Neural cell (in vitro differentiated cells): ENCODE measurements around the gene KRTAP5-4. TPM values are rescaled to one million over a fixed set of nuclear protein-coding genes. Genes with fewer than 3 reads are reported as not detected.

ENCODE experiments used
- H2AFZ ChIP-seq: fragments of 200-600, 300-800 bp; sonication (generic), shearing (Covaris generic); 2 replicates; pipeline ENCODE4 v1.6.0; 2014; ENCODE audit warnings: low read depth, mild to moderate bottlenecking, antibody characterized with exemption, low read length, moderate library complexity
- H3F3A ChIP-seq: fragments of 200-600 bp; shearing (Covaris generic); 2 replicates; pipeline ENCODE4 v1.6.1; 2016; ENCODE audit warnings: mild to moderate bottlenecking, moderate library complexity, mixed read lengths, antibody characterized with exemption, low read length; ENCODE audit not compliant: insufficient read depth, poor library complexity, severe bottlenecking
- H3K27ac ChIP-seq: fragments of 200-600, 300-800 bp; sonication (generic), shearing (Covaris generic); 2 replicates; pipeline ENCODE4 v1.5.1; 2014; ENCODE audit warnings: mild to moderate bottlenecking, low read length, moderate library complexity
- H3K27me3 ChIP-seq: fragments of 300-800, 200-600 bp; sonication (generic), shearing (Covaris generic); 2 replicates; pipeline ENCODE4 v1.6.0; 2014; ENCODE audit warnings: mild to moderate bottlenecking, low read depth, low read length, moderate library complexity; ENCODE audit not compliant: insufficient read depth
- H3K36me3 ChIP-seq: fragments of 300-800, 200-600 bp; sonication (generic), shearing (Covaris generic); 2 replicates; pipeline ENCODE4 v1.5.1; 2014; ENCODE audit warnings: mild to moderate bottlenecking, antibody characterized with exemption, low read length, moderate library complexity; ENCODE audit not compliant: insufficient read depth
- H3K4me2 ChIP-seq: fragments of 300-800, 200-600 bp; sonication (generic), shearing (Covaris generic); 2 replicates; pipeline ENCODE4 v1.6.0; 2014; ENCODE audit warnings: mild to moderate bottlenecking, low read length
- H3K4me3 ChIP-seq: fragments of 300-800, 200-600 bp; sonication (generic), shearing (Covaris generic); 2 replicates; pipeline ENCODE4 v1.5.1; 2014; ENCODE audit warnings: mild to moderate bottlenecking, low read length, moderate library complexity
- H3K79me2 ChIP-seq: fragments of 200-600 bp; shearing (Covaris generic); replicated peaks from 2 replicates; pipeline ENCODE4 v1.6.0; 2014; ENCODE audit warnings: mild to moderate bottlenecking, low read length, moderate library complexity; ENCODE audit not compliant: insufficient read depth
- H3K9ac ChIP-seq: fragments of 300-800, 200-600 bp; sonication (generic), shearing (Covaris generic); 2 replicates; pipeline ENCODE4 v1.6.1; 2016; ENCODE audit warnings: mild to moderate bottlenecking, low read length, mixed read lengths
- H3K9me2 ChIP-seq: fragments of 200-600 bp; shearing (Covaris generic); 2 replicates; pipeline ENCODE4 v1.6.1; 2016; ENCODE audit warnings: mild to moderate bottlenecking, low read length, mixed read lengths; ENCODE audit not compliant: insufficient read depth
- H3K9me3 ChIP-seq: fragments of 200-600, 300-800 bp; sonication (generic), shearing (Covaris generic); 2 replicates; pipeline ENCODE4 v1.6.1; 2016; ENCODE audit warnings: mild to moderate bottlenecking, mixed run types, low read length, moderate library complexity, mixed read lengths
- H4K20me1 ChIP-seq: fragments of 200-600 bp; shearing (Covaris generic); 2 replicates; pipeline ENCODE4 v1.6.1; 2016; ENCODE audit warnings: mild to moderate bottlenecking, mixed run types; ENCODE audit not compliant: insufficient read depth
- EP300 ChIP-seq: fragments of 450-650 bp; conservative IDR thresholded peaks from 2 replicates; pipeline ENCODE4 v1.6.1; 2014; ENCODE audit warnings: antibody characterized with exemption, mild to moderate bottlenecking, moderate library complexity; ENCODE audit not compliant: poor library complexity, severe bottlenecking
- EZH2 ChIP-seq: fragments of 200-600, 300-800 bp; shearing (Covaris generic), sonication (generic); IDR thresholded peaks from 2 replicates; pipeline ENCODE4 v1.6.1; 2014; ENCODE audit warnings: antibody characterized with exemption, low read length, borderline replicate concordance, mild to moderate bottlenecking; ENCODE audit not compliant: insufficient read depth, poor library complexity, severe bottlenecking
- MXI1 ChIP-seq: fragments of 450-650 bp; conservative IDR thresholded peaks from 2 replicates; pipeline ENCODE4 v1.6.1; 2014; ENCODE audit warnings: antibody characterized with exemption, mild to moderate bottlenecking; ENCODE audit not compliant: poor library complexity, severe bottlenecking
- POLR2AphosphoS5 ChIP-seq: IDR thresholded peaks from 2 replicates; pipeline ENCODE4 v1.6.1; 2012
- RAD21 ChIP-seq: fragments of 450-650 bp; conservative IDR thresholded peaks from 2 replicates; pipeline ENCODE4 v1.6.1; 2014; ENCODE audit warnings: antibody characterized with exemption, mild to moderate bottlenecking, moderate library complexity
- SMC3 ChIP-seq: fragments of 450-650 bp; conservative IDR thresholded peaks from 2 replicates; pipeline ENCODE4 v1.6.1; 2014; ENCODE audit warnings: antibody characterized with exemption, mild to moderate bottlenecking, moderate library complexity; ENCODE audit not compliant: poor library complexity
- TAF1 ChIP-seq: IDR thresholded peaks from 2 replicates; pipeline ENCODE4 v1.6.1; 2012; ENCODE audit warnings: low read depth
- polyA plus RNA-seq: library from polyadenylated mRNA; depleted of rRNA; stranded (reverse); fragments of >200 nt; gene quantifications from 2 replicates; pipeline ENCODE4 v1.2.3, GENCODE V29; 2014
- TF ChIP-seq, protein P1 (sequence below): fragments of 450-650 bp; IDR thresholded peaks from 2 replicates; pipeline ENCODE4 v1.5.1; 2014; ENCODE audit warnings: antibody characterized with exemption, mild to moderate bottlenecking, moderate library complexity; ENCODE audit not compliant: poor library complexity, severe bottlenecking
- TF ChIP-seq, protein P2 (sequence below): IDR thresholded peaks from 2 replicates; pipeline ENCODE4 v1.6.1; 2012; ENCODE audit warnings: borderline replicate concordance

KRTAP5-4 gene
- polyA plus RNA-seq, 1 donor from 2014 or later = not detected

DNA sequence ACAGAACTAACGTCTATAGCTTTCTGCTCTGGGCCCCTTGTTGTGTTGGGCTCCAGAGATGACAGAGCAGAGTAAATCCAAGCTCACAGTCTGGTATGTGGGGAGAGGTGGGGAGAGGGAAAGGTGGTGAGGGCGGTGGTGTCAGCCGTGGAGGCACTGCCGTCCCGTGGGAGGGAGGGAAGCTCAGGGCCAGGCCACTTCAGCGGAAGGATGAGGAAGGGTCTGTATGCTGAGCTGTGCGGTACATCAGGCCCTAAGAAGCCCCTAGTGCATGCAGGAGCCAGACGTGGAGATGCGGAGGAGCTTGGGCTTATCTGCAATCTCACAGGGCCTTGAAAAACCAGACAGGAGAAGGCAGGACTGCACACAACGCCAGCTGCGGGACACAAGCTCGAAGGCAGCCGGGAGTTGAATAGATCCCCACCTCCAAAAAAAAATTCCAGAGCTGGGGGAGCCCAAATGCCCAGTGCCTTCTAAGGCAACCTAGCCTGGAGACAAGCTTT is 9.2 kb upstream of the KRTAP5-4 start:
- Histone ChIP-seq H3K27me3 (no peaks in the 10 kb centered on the region), H4K20me1 (no peaks in the 10 kb centered on the region), H3K27ac (no peak overlapping the region), H3K4me2 (no peak overlapping the region), H3K79me2 (no peaks in the 10 kb centered on the region), H3K9me3 (no peaks in the 10 kb centered on the region), H3K4me3 (no peak overlapping the region), H2AFZ (no peak overlapping the region), H3F3A (no peaks in the 10 kb centered on the region), H3K9me2 (no peaks in the 10 kb centered on the region), H3K36me3 (no peaks in the 10 kb centered on the region), H3K9ac (no peak overlapping the region)
- no peak for TF ChIP-seq TAF1
- no peak for TF ChIP-seq RAD21
- no peak for TF ChIP-seq SMC3
- TF ChIP-seq, protein P1, sequence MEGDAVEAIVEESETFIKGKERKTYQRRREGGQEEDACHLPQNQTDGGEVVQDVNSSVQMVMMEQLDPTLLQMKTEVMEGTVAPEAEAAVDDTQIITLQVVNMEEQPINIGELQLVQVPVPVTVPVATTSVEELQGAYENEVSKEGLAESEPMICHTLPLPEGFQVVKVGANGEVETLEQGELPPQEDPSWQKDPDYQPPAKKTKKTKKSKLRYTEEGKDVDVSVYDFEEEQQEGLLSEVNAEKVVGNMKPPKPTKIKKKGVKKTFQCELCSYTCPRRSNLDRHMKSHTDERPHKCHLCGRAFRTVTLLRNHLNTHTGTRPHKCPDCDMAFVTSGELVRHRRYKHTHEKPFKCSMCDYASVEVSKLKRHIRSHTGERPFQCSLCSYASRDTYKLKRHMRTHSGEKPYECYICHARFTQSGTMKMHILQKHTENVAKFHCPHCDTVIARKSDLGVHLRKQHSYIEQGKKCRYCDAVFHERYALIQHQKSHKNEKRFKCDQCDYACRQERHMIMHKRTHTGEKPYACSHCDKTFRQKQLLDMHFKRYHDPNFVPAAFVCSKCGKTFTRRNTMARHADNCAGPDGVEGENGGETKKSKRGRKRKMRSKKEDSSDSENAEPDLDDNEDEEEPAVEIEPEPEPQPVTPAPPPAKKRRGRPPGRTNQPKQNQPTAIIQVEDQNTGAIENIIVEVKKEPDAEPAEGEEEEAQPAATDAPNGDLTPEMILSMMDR = no peak

DNA sequence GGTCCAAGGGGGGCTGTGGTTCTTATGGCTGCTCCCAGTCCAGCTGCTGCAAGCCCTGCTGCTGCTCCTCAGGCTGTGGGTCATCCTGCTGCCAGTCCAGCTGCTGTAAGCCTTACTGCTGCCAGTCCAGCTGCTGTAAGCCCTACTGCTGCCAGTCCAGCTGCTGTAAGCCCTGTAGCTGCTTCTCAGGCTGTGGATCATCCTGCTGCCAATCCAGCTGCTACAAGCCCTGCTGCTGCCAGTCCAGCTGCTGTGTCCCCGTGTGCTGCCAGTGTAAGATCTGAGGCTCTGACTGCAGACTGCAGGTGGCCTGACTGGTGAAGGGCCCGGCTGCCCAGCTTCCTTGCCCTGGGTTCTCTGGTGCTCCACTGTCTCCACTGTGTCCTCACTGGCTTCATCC is 8.3 kb upstream of the KRTAP5-4 start:
- Histone ChIP-seq H3K9me3 (no peaks in the 10 kb centered on the region), H3K27ac (no peak overlapping the region), H3K4me3 (no peak overlapping the region), H3K36me3 (no peaks in the 10 kb centered on the region), H3F3A (no peaks in the 10 kb centered on the region), H3K9ac (no peak overlapping the region), H3K4me2 (no peak overlapping the region), H3K9me2 (no peaks in the 10 kb centered on the region), H3K27me3 (no peaks in the 10 kb centered on the region), H3K79me2 (no peaks in the 10 kb centered on the region), H2AFZ (no peak overlapping the region), H4K20me1 (no peaks in the 10 kb centered on the region)
- TF ChIP-seq TAF1 (no peak), RAD21 (no peak), POLR2AphosphoS5 (no peak), SMC3 (no peak), MXI1 (no peak), EP300 (no peak), EZH2 (no peak)
- TF ChIP-seq, protein P2, sequence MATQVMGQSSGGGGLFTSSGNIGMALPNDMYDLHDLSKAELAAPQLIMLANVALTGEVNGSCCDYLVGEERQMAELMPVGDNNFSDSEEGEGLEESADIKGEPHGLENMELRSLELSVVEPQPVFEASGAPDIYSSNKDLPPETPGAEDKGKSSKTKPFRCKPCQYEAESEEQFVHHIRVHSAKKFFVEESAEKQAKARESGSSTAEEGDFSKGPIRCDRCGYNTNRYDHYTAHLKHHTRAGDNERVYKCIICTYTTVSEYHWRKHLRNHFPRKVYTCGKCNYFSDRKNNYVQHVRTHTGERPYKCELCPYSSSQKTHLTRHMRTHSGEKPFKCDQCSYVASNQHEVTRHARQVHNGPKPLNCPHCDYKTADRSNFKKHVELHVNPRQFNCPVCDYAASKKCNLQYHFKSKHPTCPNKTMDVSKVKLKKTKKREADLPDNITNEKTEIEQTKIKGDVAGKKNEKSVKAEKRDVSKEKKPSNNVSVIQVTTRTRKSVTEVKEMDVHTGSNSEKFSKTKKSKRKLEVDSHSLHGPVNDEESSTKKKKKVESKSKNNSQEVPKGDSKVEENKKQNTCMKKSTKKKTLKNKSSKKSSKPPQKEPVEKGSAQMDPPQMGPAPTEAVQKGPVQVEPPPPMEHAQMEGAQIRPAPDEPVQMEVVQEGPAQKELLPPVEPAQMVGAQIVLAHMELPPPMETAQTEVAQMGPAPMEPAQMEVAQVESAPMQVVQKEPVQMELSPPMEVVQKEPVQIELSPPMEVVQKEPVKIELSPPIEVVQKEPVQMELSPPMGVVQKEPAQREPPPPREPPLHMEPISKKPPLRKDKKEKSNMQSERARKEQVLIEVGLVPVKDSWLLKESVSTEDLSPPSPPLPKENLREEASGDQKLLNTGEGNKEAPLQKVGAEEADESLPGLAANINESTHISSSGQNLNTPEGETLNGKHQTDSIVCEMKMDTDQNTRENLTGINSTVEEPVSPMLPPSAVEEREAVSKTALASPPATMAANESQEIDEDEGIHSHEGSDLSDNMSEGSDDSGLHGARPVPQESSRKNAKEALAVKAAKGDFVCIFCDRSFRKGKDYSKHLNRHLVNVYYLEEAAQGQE = no peak
- TF ChIP-seq, protein P1 = no peak
